ENCODE measurements around the gene PLCB2.

The PLCB2 gene

DNA sequence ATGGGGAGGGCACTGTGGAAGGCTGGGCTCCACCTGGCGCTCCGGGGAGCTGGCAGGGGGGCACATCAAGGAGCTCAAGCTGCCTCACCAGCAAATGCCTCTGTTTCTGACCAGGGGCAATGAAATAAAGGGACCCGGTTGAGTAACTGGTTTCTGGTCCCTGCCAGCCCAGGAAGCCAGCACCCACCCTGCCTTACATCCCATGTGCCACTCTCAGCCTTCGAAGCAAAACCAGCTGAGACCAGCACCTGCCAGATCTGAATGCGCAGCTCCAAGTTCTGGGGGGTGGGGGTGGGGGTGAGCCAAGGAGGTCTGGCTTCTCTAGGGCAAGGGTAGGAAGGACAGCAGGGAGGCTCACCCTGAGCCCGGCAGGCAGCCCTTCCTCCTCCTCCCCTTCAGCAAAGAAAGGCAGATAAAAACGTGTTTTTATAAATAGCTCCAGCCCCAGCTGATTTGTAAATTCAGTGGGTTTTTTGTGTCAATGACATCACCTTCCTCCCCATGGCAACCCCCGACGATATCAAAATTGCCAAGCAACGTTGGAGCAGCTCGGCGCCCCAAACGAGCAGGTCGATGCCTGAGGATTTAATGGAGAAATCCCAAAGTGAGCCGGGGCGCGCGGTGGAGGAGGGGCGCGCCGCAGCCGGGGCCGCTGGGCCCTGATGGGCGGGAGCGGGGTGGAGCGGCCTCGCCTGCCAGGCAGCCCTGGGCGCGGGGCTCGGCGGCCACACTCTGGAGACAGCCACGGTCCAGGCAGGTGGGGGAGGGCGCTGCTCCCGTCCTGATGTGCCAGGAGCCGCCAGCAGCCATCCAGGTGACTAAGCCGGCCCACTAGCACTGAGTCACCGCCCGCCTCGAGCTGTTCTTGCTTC lies 69.0 kb downstream of the PLCB2 start, which contains the start of gene PAK6:
PAK6 (plus strand) TSS at position 532 of the 872 bp plus-strand sequence. CDS start 25,723 bp downstream, outside the sequence.
- no peak for DNase-seq (ENCODE audit: low read depth in 2 of 2, low spot score in 1 of 2)
